K562 (cell line): ENCODE measurements around the gene CAMK2N1. TPM values are rescaled to one million over a fixed set of nuclear protein-coding genes. Genes with fewer than 3 reads are reported as not detected.

Source experiments
- ATAC-seq: fragments of 200-7000 bp; cut with Tn5 transposase; 3 replicates; pipeline ENCODE4 v1.9.1; 2020; ENCODE audit warnings: moderate library complexity
- BruUV-seq: library from RNA; stranded (reverse); fragments of 400-500 nt; replicated peaks from 2 replicates; lab custom pipeline; 2021; lab: Mats Ljungman, UMichigan
- CTCF ChIA-PET: fragments of 300-600 bp; formaldehyde crosslinking; extraction: SDS; loops from one replicate; lab custom pipeline; 2021; ENCODE audit warnings: low intra/inter-chr PET ratio; lab: Yijun Ruan, JAX
- POLR2A ChIA-PET: fragments of 300-600, 350-650 bp; sonication (Branson Sonifier 250); formaldehyde crosslinking; extraction: SDS; loops from one replicate; lab custom pipeline; 2021; ENCODE audit warnings: antibody characterized with exemption, inconsistent platforms; lab: Yijun Ruan, JAX
- DNase-seq, 4 experiments: peaks; one replicate each; pipeline versions ENCODE4 v3.0.0 to v3.0.0-alpha.2; 2011 to 2018; ENCODE audit warnings: low spot score in 3 of 4, mixed read lengths in 3 of 4; ENCODE audit errors: extremely low read depth in 1 of 4
- FAIRE-seq: peaks from 2 replicates; lab custom pipeline; 2011; peaks lifted over from hg19 to GRCh38; lab: Jason Lieb, UNC
- H2AFZ ChIP-seq: 2 replicates; pipeline ENCODE4 v1.6.0; 2011; ENCODE audit warnings: low read depth, low read length, control low read depth, inconsistent platforms
- H3K27ac ChIP-seq: fragments of 200-600 bp; 3 replicates; pipeline ENCODE4 v1.8.0; 2011; ENCODE audit warnings: low read depth, mild to moderate bottlenecking, control low read depth, inconsistent platforms, low read length, moderate library complexity, mixed read lengths; ENCODE audit errors: extremely low read depth
- H3K27me3 ChIP-seq, 2 experiments: fragments of 300-600 bp in 1 of 2; 2 replicates in 1 of 2; 3 replicates in 1 of 2; pipeline versions ENCODE4 v1.6.0 to v1.8.0; 2011; ENCODE audit warnings: inconsistent platforms in 2 of 2, low read length in 2 of 2, mild to moderate bottlenecking in 1 of 2, mixed read lengths in 1 of 2, moderate library complexity in 1 of 2; ENCODE audit not compliant: control insufficient read depth in 2 of 2, insufficient read depth in 2 of 2
- H3K36me3 ChIP-seq: fragments of 300-600 bp; 3 replicates; pipeline ENCODE4 v1.8.0; 2011; ENCODE audit warnings: mild to moderate bottlenecking, low read length, inconsistent platforms; ENCODE audit not compliant: control insufficient read depth, insufficient read depth
- H3K4me1 ChIP-seq, 2 experiments: fragments of 200-600 bp in 1 of 2; replicated peaks in 1 of 2; 2 replicates in 1 of 2; 3 replicates in 1 of 2; pipeline versions ENCODE4 v1.5.1 to v1.8.0; 2011; ENCODE audit warnings: inconsistent platforms in 2 of 2, low read length in 2 of 2, mild to moderate bottlenecking in 1 of 2, mixed read lengths in 1 of 2, moderate library complexity in 1 of 2; ENCODE audit not compliant: control insufficient read depth in 2 of 2, insufficient read depth in 2 of 2
- H3K4me2 ChIP-seq: 2 replicates; pipeline ENCODE4 v1.6.1; 2011; ENCODE audit warnings: low read length, control low read depth, inconsistent platforms, mixed read lengths; ENCODE audit not compliant: insufficient read depth
- H3K4me3 ChIP-seq: fragments of 200-600 bp; sonication (generic), shearing (Covaris generic); 2 replicates; pipeline ENCODE4 v1.5.1; 2016; ENCODE audit warnings: control low read depth, inconsistent platforms
- H3K79me2 ChIP-seq: fragments of 200-600 bp; 3 replicates; pipeline ENCODE4 v1.8.0; 2011; ENCODE audit warnings: low read length, inconsistent platforms; ENCODE audit not compliant: control insufficient read depth, insufficient read depth
- H3K9ac ChIP-seq, 2 experiments: 2 replicates each; pipeline versions ENCODE4 v1.6.0 to v1.6.1; 2011; ENCODE audit warnings: low read depth in 2 of 2, low read length in 2 of 2, control low read depth in 1 of 2, inconsistent platforms in 1 of 2, mild to moderate bottlenecking in 1 of 2, mixed read lengths in 1 of 2; ENCODE audit not compliant: insufficient read depth in 1 of 2
- H3K9me1 ChIP-seq: one replicate; pipeline ENCODE4 v1.6.0; 2011; ENCODE audit warnings: inconsistent platforms, mild to moderate bottlenecking, low read length, moderate library complexity; ENCODE audit not compliant: control insufficient read depth, insufficient read depth
- H3K9me3 ChIP-seq: replicated peaks from 2 replicates; pipeline ENCODE4 v1.5.1; 2011; ENCODE audit warnings: low read depth, low read length, inconsistent platforms; ENCODE audit not compliant: control insufficient read depth, insufficient read depth
- H4K20me1 ChIP-seq: replicated peaks from 2 replicates; pipeline ENCODE4 v1.6.1; 2011; ENCODE audit warnings: low read length, inconsistent platforms, mixed read lengths; ENCODE audit not compliant: control insufficient read depth, insufficient read depth
- ARID1B ChIP-seq: fragments of 450-650 bp; IDR thresholded peaks from 2 replicates; pipeline ENCODE4 v1.6.1; 2016; ENCODE audit warnings: antibody characterized with exemption, mild to moderate bottlenecking, inconsistent platforms
- MCM5 ChIP-seq: fragments of 450-650 bp; IDR thresholded peaks from 2 replicates; pipeline ENCODE4 v1.6.1; 2016; ENCODE audit warnings: low read depth
- NBN ChIP-seq: fragments of 450-650 bp; IDR thresholded peaks from 2 replicates; pipeline ENCODE4 v1.6.1; 2016; ENCODE audit warnings: low read depth, mild to moderate bottlenecking
- NCOA6 ChIP-seq: fragments of 450-650 bp; IDR thresholded peaks from 2 replicates; pipeline ENCODE4 v1.6.1; 2017; ENCODE audit warnings: mild to moderate bottlenecking
- ZBTB7A ChIP-seq: IDR thresholded peaks from 2 replicates; pipeline ENCODE4 v1.6.1; 2011; ENCODE audit warnings: low read depth, mild to moderate bottlenecking, low read length, moderate library complexity, borderline replicate concordance; ENCODE audit not compliant: control insufficient read depth
- ZC3H4 ChIP-seq: sonication (generic); formaldehyde crosslinking; IDR thresholded peaks from 2 replicates; pipeline ENCODE4 v1.9.0; 2021; ENCODE audit warnings: missing genetic modification reagents, borderline replicate concordance
- ZNF134 ChIP-seq: fragments of 250-450 bp; sonication (Bioruptor Pico); conservative IDR thresholded peaks from 2 replicates; pipeline ENCODE4 v1.4.0; 2020
- ZNF253 ChIP-seq: fragments of 250-450 bp; sonication (Bioruptor Pico); conservative IDR thresholded peaks from 2 replicates; pipeline ENCODE4 v1.6.1; 2021; ENCODE audit warnings: mild to moderate bottlenecking
- WGBS: fragments of 100-300 bp; shearing (Covaris generic); methylation state at CpG from one replicate; pipeline ENCODE4 v1.1.6; 2016; ENCODE audit warnings: low coverage, mixed read lengths; ENCODE audit not compliant: insufficient coverage; ENCODE audit errors: missing lambda C conversion rate; 5-methylcytosine and 5-hydroxymethylcytosine counted together
- in situ Hi-C: fragments of 300-500 bp; cut with MboI; formaldehyde crosslinking; loops from 4 replicates; pipeline ENCODE4 v1.15.0; 2018; ENCODE audit warnings: inconsistent platforms, mixed read lengths
- intact Hi-C: fragments of 100-400 bp; cut with micrococcal nuclease; formaldehyde crosslinking; loops from 2 replicates; pipeline ENCODE4 v1.14.2; 2022
- polyA plus RNA-seq, 8 experiments: library from polyadenylated mRNA; depleted of rRNA in 4 of 8; stranded (reverse) in 5 of 8; unstranded in 3 of 8; fragments of >200 nt; fragmentation: Nextera tagmentation in 2 of 8; fragmentation: Illumina TruSeq in 1 of 8; extraction: Ambion mirVana in 2 of 8; extraction: Trizol in 1 of 8; gene quantifications; 2 replicates each; pipeline versions ENCODE4 v1.2.1 to v1.2.3, GENCODE V29; 2011 to 2014; ENCODE audit warnings: inconsistent platforms in 1 of 8, missing spikeins in 1 of 8
- total RNA-seq, 7 experiments: library from RNA; depleted of rRNA in 6 of 7; stranded (reverse); fragments of >200 nt in 6 of 7; fragmentation: Illumina TruSeq in 2 of 7; extraction: Trizol in 2 of 7; gene quantifications; 2 replicates each; pipeline versions ENCODE4 v1.2.1 to v1.2.3, GENCODE V29; 2011 to 2021; ENCODE audit warnings: low replicate concordance in 1 of 7
- TF ChIP-seq, protein P1 (sequence below), 3 experiments: IDR thresholded peaks in 2 of 3; conservative IDR thresholded peaks in 1 of 3; 2 replicates each; pipeline ENCODE4 v1.5.1; 2011 to 2012; ENCODE audit warnings: low read length in 3 of 3, mild to moderate bottlenecking in 3 of 3, control low read depth in 2 of 3, improper control_type of control experiment in 1 of 3, inconsistent platforms in 1 of 3, low read depth in 1 of 3, mixed read lengths in 1 of 3, moderate library complexity in 1 of 3; ENCODE audit not compliant: insufficient read depth in 2 of 3
- TF ChIP-seq, protein P2 (sequence below): fragments of 200-800 bp; sonication (Bioruptor generic); IDR thresholded peaks from 2 replicates; pipeline ENCODE4 v1.6.1; 2016; ENCODE audit warnings: missing genetic modification characterization, missing compliant biosample characterization

The CAMK2N1 gene
- total and polyA plus RNA-seq, 9 of the 15 experiments (the other 6 are each of a cell fraction or from before 2014, with no cell fraction given) = 0.09 to 1.4 (median 0.34) TPM

DNA sequence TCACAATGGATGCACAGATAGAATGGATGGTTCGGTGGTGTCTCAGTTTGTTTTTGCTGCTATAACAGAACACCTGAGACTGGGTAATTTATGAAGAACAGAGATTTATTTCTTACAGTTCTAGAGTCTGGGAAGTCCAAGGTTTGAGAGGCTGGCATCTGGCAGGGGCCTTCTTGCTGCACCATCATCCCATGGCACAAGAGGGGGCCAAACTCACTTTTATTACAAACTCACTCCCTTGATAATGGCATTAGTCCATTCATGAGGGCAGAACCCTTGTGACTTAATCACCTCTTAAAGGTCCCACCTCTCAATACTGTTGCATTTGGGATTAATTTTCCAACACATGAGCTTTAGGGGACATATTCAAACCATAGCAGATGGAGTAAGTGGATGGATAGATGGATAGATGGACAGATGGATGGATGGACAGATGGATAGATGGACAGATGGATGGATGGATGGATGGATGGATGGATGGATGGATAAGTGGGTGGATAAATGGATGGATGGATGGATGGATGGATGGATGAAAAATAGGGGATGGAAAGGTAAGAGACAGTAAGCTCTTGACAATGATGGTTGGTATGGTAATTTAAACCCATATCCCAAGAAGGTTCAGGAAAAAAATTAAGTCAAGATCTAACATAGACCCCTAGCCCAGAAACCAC lies 16.5 kb downstream of the CAMK2N1 start (continued):
- TF ChIP-seq, protein P1, sequence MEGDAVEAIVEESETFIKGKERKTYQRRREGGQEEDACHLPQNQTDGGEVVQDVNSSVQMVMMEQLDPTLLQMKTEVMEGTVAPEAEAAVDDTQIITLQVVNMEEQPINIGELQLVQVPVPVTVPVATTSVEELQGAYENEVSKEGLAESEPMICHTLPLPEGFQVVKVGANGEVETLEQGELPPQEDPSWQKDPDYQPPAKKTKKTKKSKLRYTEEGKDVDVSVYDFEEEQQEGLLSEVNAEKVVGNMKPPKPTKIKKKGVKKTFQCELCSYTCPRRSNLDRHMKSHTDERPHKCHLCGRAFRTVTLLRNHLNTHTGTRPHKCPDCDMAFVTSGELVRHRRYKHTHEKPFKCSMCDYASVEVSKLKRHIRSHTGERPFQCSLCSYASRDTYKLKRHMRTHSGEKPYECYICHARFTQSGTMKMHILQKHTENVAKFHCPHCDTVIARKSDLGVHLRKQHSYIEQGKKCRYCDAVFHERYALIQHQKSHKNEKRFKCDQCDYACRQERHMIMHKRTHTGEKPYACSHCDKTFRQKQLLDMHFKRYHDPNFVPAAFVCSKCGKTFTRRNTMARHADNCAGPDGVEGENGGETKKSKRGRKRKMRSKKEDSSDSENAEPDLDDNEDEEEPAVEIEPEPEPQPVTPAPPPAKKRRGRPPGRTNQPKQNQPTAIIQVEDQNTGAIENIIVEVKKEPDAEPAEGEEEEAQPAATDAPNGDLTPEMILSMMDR (IDR thresholded peaks at IDR 0.05 in 2 of 3, conservative IDR thresholded peaks at IDR 0.05 in 1 of 3; ENCODE audit: insufficient read depth in 2 of 3, low read depth in 1 of 3, low read length in 3 of 3) = no peak
- no peak for TF ChIP-seq MCM5
- TF ChIP-seq NBN = no peak

DNA sequence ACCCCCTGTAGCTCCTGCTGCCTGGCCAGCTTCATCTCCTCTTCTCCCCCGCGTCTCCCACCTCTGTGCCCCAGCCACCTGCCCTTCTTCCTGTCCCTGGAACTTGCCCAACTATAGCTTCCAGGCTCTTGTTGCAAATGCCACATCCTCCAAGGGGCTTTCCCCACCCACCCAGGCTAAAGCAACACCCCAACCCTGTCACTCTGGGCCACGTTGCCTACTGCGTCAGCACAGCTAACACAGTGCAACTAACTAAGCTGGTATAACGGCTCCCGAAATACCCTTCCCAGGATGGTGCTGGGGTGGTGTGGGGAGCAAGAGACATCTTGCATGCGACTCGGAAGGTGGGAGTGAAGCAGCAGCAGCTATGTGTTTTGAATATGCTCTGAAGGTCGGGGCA lies 19.7 kb downstream of the CAMK2N1 start:
- Histone ChIP-seq H4K20me1 (peaks cover 5% of the 10 kb centered on the region; the same call in 1 of the 2 replicates), H3K27me3 (peaks cover 3 to 16% of the 10 kb centered on the region in 2 experiments; a peak in 4 of 5 replicates), H3K79me2 (no peaks in the 10 kb centered on the region), H3K27ac (no peak overlapping the region), H3K9me3 (no peaks in the 10 kb centered on the region), H3K9me1 (no peaks in the 10 kb centered on the region), H2AFZ (no peak overlapping the region), H3K36me3 (no peaks in the 10 kb centered on the region), H3K4me2 (no peak overlapping the region), H3K4me3 (no peak overlapping the region)
- in situ Hi-C loops = no loop called here
- ATAC-seq (no peak), FAIRE-seq (no peak), DNase-seq (no peak)
- under 1% methylated on average over 9 of the region's 9 CpGs for WGBS
- CTCF ChIA-PET = no interaction called here
- BruUV-seq = no TSS peak
- POLR2A ChIA-PET = interaction anchor here (0.7 to 2.4 kb wide), 4 partner anchors 14 to 117 kb away, joined by 3 to 6 read pairs (median 4); no protein-coding TSS in a partner anchor
- TF ChIP-seq NCOA6 = no peak
- TF ChIP-seq ZC3H4 (CRISPR knock-in tag) = no peak
- no peak for TF ChIP-seq ZBTB7A
- no peak for TF ChIP-seq ZNF253 (CRISPR knock-in tag)
- TF ChIP-seq, protein P2, sequence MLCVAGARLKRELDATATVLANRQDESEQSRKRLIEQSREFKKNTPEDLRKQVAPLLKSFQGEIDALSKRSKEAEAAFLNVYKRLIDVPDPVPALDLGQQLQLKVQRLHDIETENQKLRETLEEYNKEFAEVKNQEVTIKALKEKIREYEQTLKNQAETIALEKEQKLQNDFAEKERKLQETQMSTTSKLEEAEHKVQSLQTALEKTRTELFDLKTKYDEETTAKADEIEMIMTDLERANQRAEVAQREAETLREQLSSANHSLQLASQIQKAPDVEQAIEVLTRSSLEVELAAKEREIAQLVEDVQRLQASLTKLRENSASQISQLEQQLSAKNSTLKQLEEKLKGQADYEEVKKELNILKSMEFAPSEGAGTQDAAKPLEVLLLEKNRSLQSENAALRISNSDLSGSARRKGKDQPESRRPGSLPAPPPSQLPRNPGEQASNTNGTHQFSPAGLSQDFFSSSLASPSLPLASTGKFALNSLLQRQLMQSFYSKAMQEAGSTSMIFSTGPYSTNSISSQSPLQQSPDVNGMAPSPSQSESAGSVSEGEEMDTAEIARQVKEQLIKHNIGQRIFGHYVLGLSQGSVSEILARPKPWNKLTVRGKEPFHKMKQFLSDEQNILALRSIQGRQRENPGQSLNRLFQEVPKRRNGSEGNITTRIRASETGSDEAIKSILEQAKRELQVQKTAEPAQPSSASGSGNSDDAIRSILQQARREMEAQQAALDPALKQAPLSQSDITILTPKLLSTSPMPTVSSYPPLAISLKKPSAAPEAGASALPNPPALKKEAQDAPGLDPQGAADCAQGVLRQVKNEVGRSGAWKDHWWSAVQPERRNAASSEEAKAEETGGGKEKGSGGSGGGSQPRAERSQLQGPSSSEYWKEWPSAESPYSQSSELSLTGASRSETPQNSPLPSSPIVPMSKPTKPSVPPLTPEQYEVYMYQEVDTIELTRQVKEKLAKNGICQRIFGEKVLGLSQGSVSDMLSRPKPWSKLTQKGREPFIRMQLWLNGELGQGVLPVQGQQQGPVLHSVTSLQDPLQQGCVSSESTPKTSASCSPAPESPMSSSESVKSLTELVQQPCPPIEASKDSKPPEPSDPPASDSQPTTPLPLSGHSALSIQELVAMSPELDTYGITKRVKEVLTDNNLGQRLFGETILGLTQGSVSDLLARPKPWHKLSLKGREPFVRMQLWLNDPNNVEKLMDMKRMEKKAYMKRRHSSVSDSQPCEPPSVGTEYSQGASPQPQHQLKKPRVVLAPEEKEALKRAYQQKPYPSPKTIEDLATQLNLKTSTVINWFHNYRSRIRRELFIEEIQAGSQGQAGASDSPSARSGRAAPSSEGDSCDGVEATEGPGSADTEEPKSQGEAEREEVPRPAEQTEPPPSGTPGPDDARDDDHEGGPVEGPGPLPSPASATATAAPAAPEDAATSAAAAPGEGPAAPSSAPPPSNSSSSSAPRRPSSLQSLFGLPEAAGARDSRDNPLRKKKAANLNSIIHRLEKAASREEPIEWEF (CRISPR knock-in tag) = no peak
- no peak for TF ChIP-seq ARID1B
- TF ChIP-seq ZNF134 = no peak
- TF ChIP-seq, all 486 proteins: peak for 0
- H3K9ac ChIP-seq = no peak overlapping the region
- intact Hi-C loops = no loop called here
- H3K4me1 ChIP-seq = no peaks in the 10 kb centered on the region
